Measurements from ENCODE around the gene DOHH. TPM values are rescaled to one million over a fixed set of nuclear protein-coding genes. Genes with fewer than 3 reads are reported as not detected.
A peak's percentile ranks its signal among the peaks of the same experiment; 100 is the strongest.

DOHH gene
- total and polyA plus RNA-seq, 9 of the 15 experiments (the other 6 are each of a cell fraction or from before 2014, with no cell fraction given): 0.14 to 47.2 (median 5.1) TPM

- BruUV-seq (replicated peaks): no TSS peak
- Histone ChIP-seq H2AFZ (ENCODE audit: low read depth, low read length) (no peak overlapping the region), H3K4me1 (replicated peaks in 1 of 2; ENCODE audit: control insufficient read depth in 2 of 2, insufficient read depth in 2 of 2, low read length in 2 of 2) (peaks cover 3 to 39% of the 10 kb centered on the region in 2 experiments; a peak in 3 of 5 replicates), H3K27me3 (ENCODE audit: control insufficient read depth in 2 of 2, insufficient read depth in 2 of 2, low read length in 2 of 2) (no peaks in the 10 kb centered on the region), H3K79me2 (ENCODE audit: control insufficient read depth, insufficient read depth, low read length) (no peaks in the 10 kb centered on the region), H3K4me3 (no peak overlapping the region), H3K9me3 (replicated peaks; ENCODE audit: control insufficient read depth, insufficient read depth, low read depth, low read length) (no peaks in the 10 kb centered on the region), H3K9ac (ENCODE audit: insufficient read depth in 1 of 2, low read depth in 2 of 2, low read length in 2 of 2) (no peak overlapping the region), H3K9me1 (ENCODE audit: control insufficient read depth, insufficient read depth, low read length) (no peaks in the 10 kb centered on the region), H3K36me3 (ENCODE audit: control insufficient read depth, insufficient read depth, low read length) (peaks cover 58% of the 10 kb centered on the region; the same call in 2 of the 3 replicates), H4K20me1 (replicated peaks; ENCODE audit: control insufficient read depth, insufficient read depth, low read length) (0 out of 2 replicates have a peak, but pooled peaks cover 5% of the 10 kb centered on the region), H3K27ac (ENCODE audit: extremely low read depth, low read depth, low read length) (no peak overlapping the region), H3K4me2 (ENCODE audit: insufficient read depth, low read length) (no peak overlapping the region)
- intact Hi-C loops (cut with micrococcal nuclease): no loop called here
- DNase-seq (ENCODE audit: extremely low read depth in 1 of 4, low spot score in 3 of 4): no peak
- TF ChIP-seq TCF3 (CRISPR knock-in tag; IDR thresholded peaks at IDR 0.05) (no peak), ZNF778 (CRISPR knock-in tag; IDR thresholded peaks at IDR 0.05) (no peak), BCLAF1 (IDR thresholded peaks at IDR 0.05; ENCODE audit: borderline replicate concordance in 1 of 2, control insufficient read depth in 1 of 2, low read depth in 2 of 2, low read length in 1 of 2) (no peak), NFIC (IDR thresholded peaks at IDR 0.05) (0 out of 2 replicates have a peak, but pooled peaks have one; percentile 21), FOXO4 (CRISPR knock-in tag; IDR thresholded peaks at IDR 0.05) (no peak), FOXA3 (CRISPR knock-in tag; conservative IDR thresholded peaks at IDR 0.05 in 1 of 2, IDR thresholded peaks at IDR 0.05 in 1 of 2) (no peak), MTF1 (CRISPR knock-in tag; IDR thresholded peaks at IDR 0.05; ENCODE audit: borderline replicate concordance) (no peak), MAX (CRISPR knock-in tag; IDR thresholded peaks at IDR 0.05) (0 out of 2 replicates have a peak, but pooled peaks have one; percentile 27), ZNF707 (CRISPR knock-in tag; conservative IDR thresholded peaks at IDR 0.05) (no peak), TAF9B (IDR thresholded peaks at IDR 0.05; ENCODE audit: partially characterized antibody) (no peak), ZNF830 (CRISPR knock-in tag; IDR thresholded peaks at IDR 0.05) (no peak), MCM5 (IDR thresholded peaks at IDR 0.05; ENCODE audit: low read depth) (no peak), ZKSCAN1 (IDR thresholded peaks at IDR 0.05; ENCODE audit: low read depth, low read length) (no peak), SMARCB1 (IDR thresholded peaks at IDR 0.05; ENCODE audit: insufficient read length, low read depth) (no peak), BHLHE40 (IDR thresholded peaks at IDR 0.05; ENCODE audit: low read length) (0 out of 2 replicates have a peak, but pooled peaks have one; percentile 7), ZNF121 (CRISPR knock-in tag; conservative IDR thresholded peaks at IDR 0.05) (peak; percentile 80), CSDE1 (IDR thresholded peaks at IDR 0.05) (no peak), SMAD3 (CRISPR knock-in tag; conservative IDR thresholded peaks at IDR 0.05) (no peak), ZNF316 (IDR thresholded peaks at IDR 0.05) (no peak)
- POLR2A ChIA-PET: no interaction called here
- no peak for ATAC-seq
- FAIRE-seq: no peak
- in situ Hi-C loops (cut with MboI): no loop called here
- CTCF ChIA-PET (ENCODE audit: low intra/inter-chr PET ratio): no interaction called here
- 85% methylated on average over 12 of the region's 12 CpGs for WGBS (ENCODE audit: insufficient coverage, low coverage, missing lambda C conversion rate)
Observed at GRCh38 chr19:3533563-3534216, 33.2 kb upstream of the DOHH start.
